Ascending aorta (tissue), 2 donors: Measurements from ENCODE around the gene CD320. TPM values are rescaled to one million over a fixed set of nuclear protein-coding genes. Genes with fewer than 3 reads are reported as not detected.
A peak's percentile ranks its signal among the peaks of the same experiment; 100 is the strongest.
"Not testable (repeated sequence)": the region's sequence is repeated elsewhere in the genome, so short reads cannot be mapped to it uniquely, and the experiment has no call there.

Experiments
- DNase-seq, 2 donors: peaks; one replicate each; pipeline ENCODE4 v3.0.0-alpha.2; 2019; ENCODE audit warnings: low spot score in 2 of 2
- H3K27ac ChIP-seq, 2 donors: fragments of 200-600 bp; sonication (generic); one replicate each; pipeline ENCODE4 v1.5.1; 2016 to 2017; ENCODE audit warnings: mild to moderate bottlenecking in 1 of 2
- H3K27me3 ChIP-seq: fragments of 200-600 bp; sonication (generic); one replicate; pipeline ENCODE4 v1.5.1; 2017
- H3K36me3 ChIP-seq, 2 donors: fragments of 200-600 bp; sonication (generic); one replicate each; pipeline ENCODE4 v1.5.1; 2016
- H3K4me1 ChIP-seq, 2 donors: fragments of 200-600 bp; sonication (generic); one replicate each; pipeline ENCODE4 v1.5.1; 2016 to 2017; ENCODE audit warnings: mild to moderate bottlenecking in 1 of 2
- H3K4me3 ChIP-seq, 2 donors: fragments of 200-600 bp; sonication (generic); one replicate each; pipeline ENCODE4 v1.5.1; 2016 to 2017; ENCODE audit warnings: mild to moderate bottlenecking in 1 of 2
- H3K9me3 ChIP-seq, 2 donors: fragments of 200-600 bp; sonication (generic); one replicate each; pipeline ENCODE4 v1.5.1; 2016
- CTCF ChIP-seq, 3 experiments: fragments of 200-600 bp in 2 of 3; fragments of 450-650 bp in 1 of 3; sonication (generic) in 2 of 3; IDR thresholded peaks; one replicate each; pipeline ENCODE4 v1.5.1; 2016 to 2019; ENCODE audit warnings: antibody characterized with exemption in 3 of 3, mild to moderate bottlenecking in 1 of 3, moderate library complexity in 1 of 3
- intact Hi-C: fragments of 100-400 bp; cut with DNase I; formaldehyde crosslinking; loops from one replicate; pipeline ENCODE4 v1.15.1; 2023
- total RNA-seq: library from RNA; depleted of rRNA; stranded (reverse); fragments of >200 nt; gene quantifications from one replicate; pipeline ENCODE4 v1.1.0, GENCODE V29; 2016

CD320 gene
- total RNA-seq, 1 donor from 2014 or later = 263 TPM

GRCh38 chr19:8343483-8343844 is 35.3 kb upstream of the CD320 start:
- H3K27ac ChIP-seq = no peak overlapping the region
- H3K4me3 ChIP-seq = peak overlapping the region; percentile 57 to 61
- intact Hi-C loops = no loop called here

GRCh38 chr19:8342684-8343482 is 34.7 kb upstream of the CD320 start, which contains the start of gene KANK3:
TSS of gene KANK3 (minus strand) at chr19:8343262. CDS start at chr19:8337828, 5,434 bp downstream.
- no peak for TF ChIP-seq CTCF (IDR thresholded peaks at IDR 0.05)
- H3K9me3 ChIP-seq = no peaks in the 10 kb centered on the region

More at GRCh38 chr19:8343483-8343844, 35.3 kb upstream of the CD320 start:
- DNase-seq = no peak
- H3K36me3 ChIP-seq = no peaks in the 10 kb centered on the region
- TF ChIP-seq CTCF (IDR thresholded peaks at IDR 0.05) = no peak
- H3K9me3 ChIP-seq = no peaks in the 10 kb centered on the region
- peaks cover 0 to 3% of the 10 kb centered on the region in 2 donors for H3K4me1 ChIP-seq
- H3K27me3 ChIP-seq = peaks cover 13% of the 10 kb centered on the region

GRCh38 chr19:8342316-8342683 is 34.1 kb upstream of the CD320 start:
- Histone ChIP-seq H3K9me3 (no peaks in the 10 kb centered on the region), H3K4me1 (peaks cover 0 to 3% of the 10 kb centered on the region in 2 donors), H3K36me3 (no peaks in the 10 kb centered on the region), H3K27me3 (peaks cover 13% of the 10 kb centered on the region), H3K27ac (peak overlapping the region in 1 of 2 donors; percentile 70), H3K4me3 (peak overlapping the region; percentile 57 to 61)
- intact Hi-C loops = no loop called here
- DNase-seq = no peak
- no peak for TF ChIP-seq CTCF (IDR thresholded peaks at IDR 0.05)

More at GRCh38 chr19:8342684-8343482, 34.7 kb upstream of the CD320 start, which contains the start of gene KANK3:
- peaks cover 0 to 3% of the 10 kb centered on the region in 2 donors for H3K4me1 ChIP-seq
- peaks cover 13% of the 10 kb centered on the region for H3K27me3 ChIP-seq
- intact Hi-C loops = no loop called here
- peak within 1 kb of the TSS; percentile 57 to 61 for H3K4me3 ChIP-seq
- H3K36me3 ChIP-seq = no peaks in the 10 kb centered on the region
- DNase-seq = peak; percentile 83 to 92
- peak within 1 kb of the TSS; percentile 7 to 70 for H3K27ac ChIP-seq

GRCh38 chr19:8341504-8341903 is 33.3 kb upstream of the CD320 start:
- H3K36me3 ChIP-seq, H3K9me3 ChIP-seq, H3K4me3 ChIP-seq, intact Hi-C loops, H3K27ac ChIP-seq, DNase-seq, H3K4me1 ChIP-seq: not testable (repeated sequence)
- peaks cover 13% of the 10 kb centered on the region for H3K27me3 ChIP-seq

GRCh38 chr19:8340341-8341096 is 32.4 kb upstream of the CD320 start:
- intact Hi-C loops = no loop called here
- no peak overlapping the region for H3K4me3 ChIP-seq
- H3K9me3 ChIP-seq = no peaks in the 10 kb centered on the region
- no peak for TF ChIP-seq CTCF (IDR thresholded peaks at IDR 0.05)
- H3K27me3 ChIP-seq = peaks cover 15% of the 10 kb centered on the region
- H3K27ac ChIP-seq = no peak overlapping the region
- H3K36me3 ChIP-seq = no peaks in the 10 kb centered on the region
- peaks cover 0 to 3% of the 10 kb centered on the region in 2 donors for H3K4me1 ChIP-seq
- no peak for DNase-seq

GRCh38 chr19:8338835-8339234 is 30.7 kb upstream of the CD320 start:
- Histone ChIP-seq H3K27ac (no peak overlapping the region), H3K9me3 (no peaks in the 10 kb centered on the region), H3K4me1 (peaks cover 0 to 10% of the 10 kb centered on the region in 2 donors), H3K27me3 (peaks cover 23% of the 10 kb centered on the region), H3K36me3 (no peaks in the 10 kb centered on the region), H3K4me3 (no peak overlapping the region)
- intact Hi-C loops = no loop called here
- no peak for DNase-seq
- TF ChIP-seq CTCF (IDR thresholded peaks at IDR 0.05) = no peak
